Endodermal cell (in vitro differentiated cells): Measurements from ENCODE around the gene GRIA4. TPM values are rescaled to one million over a fixed set of nuclear protein-coding genes. Genes with fewer than 3 reads are reported as not detected.

ENCODE experiments used
- DNase-seq: peaks from one replicate; pipeline ENCODE4 v3.0.0-alpha.2; 2017
- H3K27ac ChIP-seq: 2 replicates; pipeline ENCODE4 v1.5.1; 2013; ENCODE audit warnings: mild to moderate bottlenecking, low read depth, low read length, moderate library complexity
- H3K27me3 ChIP-seq: 2 replicates; pipeline ENCODE4 v1.6.1; 2013; ENCODE audit warnings: mild to moderate bottlenecking, low read length, moderate library complexity; ENCODE audit not compliant: insufficient read depth, control insufficient read depth, poor library complexity, severe bottlenecking
- H3K36me3 ChIP-seq: 2 replicates; pipeline ENCODE4 v1.7.0; 2013; ENCODE audit warnings: mild to moderate bottlenecking, low read length, moderate library complexity; ENCODE audit not compliant: control insufficient read depth, insufficient read depth
- H3K4me1 ChIP-seq: one replicate; pipeline ENCODE4 v1.7.0; 2013; ENCODE audit warnings: low read length; ENCODE audit not compliant: control insufficient read depth, insufficient read depth
- H3K4me3 ChIP-seq: 2 replicates; pipeline ENCODE4 v1.5.1; 2013; ENCODE audit warnings: mild to moderate bottlenecking, low read length, moderate library complexity
- H3K9ac ChIP-seq: 2 replicates; pipeline ENCODE4 v1.6.1; 2013; ENCODE audit warnings: mild to moderate bottlenecking, low read length, moderate library complexity; ENCODE audit not compliant: poor library complexity, severe bottlenecking; ENCODE audit errors: extremely low read depth
- H3K9me3 ChIP-seq: 2 replicates; pipeline ENCODE4 v1.6.1; 2013; ENCODE audit warnings: mild to moderate bottlenecking, low read length, moderate library complexity; ENCODE audit not compliant: control insufficient read depth
- H3K27ac Mint-ChIP-seq: 2 replicates; pipeline ENCODE4 v1.8.0; 2020; ENCODE audit warnings: mixed read lengths
- H3K27me3 Mint-ChIP-seq: 2 replicates; pipeline ENCODE4 v1.8.0; 2021; ENCODE audit warnings: mild to moderate bottlenecking, mixed read lengths; ENCODE audit not compliant: insufficient read depth
- H3K36me3 Mint-ChIP-seq: 2 replicates; pipeline ENCODE4 v1.8.0; 2020; ENCODE audit warnings: low read depth, mixed read lengths
- H3K4me1 Mint-ChIP-seq: 2 replicates; pipeline ENCODE4 v1.8.0; 2020; ENCODE audit warnings: mixed read lengths
- H3K4me3 Mint-ChIP-seq: 2 replicates; pipeline ENCODE4 v1.8.0; 2020; ENCODE audit warnings: mild to moderate bottlenecking, moderate library complexity, mixed read lengths
- H3K9me3 Mint-ChIP-seq: 2 replicates; pipeline ENCODE4 v1.8.0; 2020; ENCODE audit warnings: mild to moderate bottlenecking, mixed read lengths
- WGBS, 2 experiments: methylation state at CpG; one replicate each; pipeline versions ENCODE4 v1.1.5 to v1.1.7; 2013; ENCODE audit warnings: missing lambda C conversion rate in 2 of 2, mixed read lengths in 1 of 2; ENCODE audit not compliant: insufficient coverage in 1 of 2, insufficient read length in 1 of 2; 5-methylcytosine and 5-hydroxymethylcytosine counted together
- total RNA-seq, 2 donors: library from RNA; stranded (reverse); fragmentation: NEBNext Ultra II Directional in 1 of 2; extraction: Animal tissue kit (Norgen Biotek cat#: 25700) in 1 of 2; gene quantifications; 2 replicates in 1 of 2; 3 replicates in 1 of 2; pipeline ENCODE4 v1.2.1, GENCODE V29; 2021
- TF ChIP-seq, protein P1 (sequence below): fragments of 200-600 bp; sonication (generic); conservative IDR thresholded peaks from 2 replicates; pipeline ENCODE4 v1.5.0; 2021; ENCODE audit warnings: antibody characterized with exemption, mild to moderate bottlenecking

GRIA4 gene
- total RNA-seq, 2 donors from 2014 or later: 0.18 to 0.37 TPM

DNA sequence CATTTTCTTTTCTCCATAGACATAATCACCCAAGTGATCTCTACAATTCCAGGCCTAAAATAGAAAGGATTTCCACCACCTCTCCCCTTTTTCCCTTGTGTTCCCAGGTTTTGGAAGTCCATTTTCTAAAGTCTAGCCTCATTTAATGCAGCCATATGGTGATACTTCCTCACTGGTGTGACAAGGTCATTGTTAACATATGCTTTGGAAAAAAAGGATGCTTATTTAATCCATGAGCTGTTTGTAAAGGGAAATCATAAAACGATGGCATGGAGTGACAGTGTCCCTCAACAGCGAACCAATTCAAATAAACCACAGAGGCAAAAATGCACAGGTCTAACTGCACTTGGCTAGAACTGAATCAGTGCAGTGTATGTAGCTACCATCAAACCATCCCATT lies 26.6 kb downstream of the GRIA4 start:
- Mint-ChIP-seq H3K36me3 (no peaks in the 10 kb centered on the region), H3K27ac (no peak overlapping the region)

DNA sequence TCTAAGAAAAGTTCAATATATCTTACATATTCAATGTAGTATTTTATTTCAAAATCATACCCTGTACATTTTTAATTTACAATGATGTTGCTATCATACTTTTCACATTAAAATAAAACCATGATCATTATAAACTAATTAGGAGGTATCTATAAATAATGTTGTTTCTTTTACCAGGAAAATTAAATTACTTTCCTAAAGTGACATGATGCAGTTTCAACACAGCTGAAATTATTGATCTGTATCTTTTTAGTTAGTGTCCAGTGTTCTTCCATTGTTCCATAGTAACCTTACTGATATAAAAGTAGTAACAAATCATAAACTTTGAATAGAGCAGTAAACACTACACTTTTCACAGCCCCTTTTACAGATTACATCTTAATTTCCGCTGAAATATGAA lies 29.7 kb downstream of the GRIA4 start:
- Histone ChIP-seq H3K4me3 (no peak overlapping the region), H3K27ac (no peak overlapping the region), H3K9me3 (no peaks in the 10 kb centered on the region), H3K27me3 (no peaks in the 10 kb centered on the region), H3K9ac (no peak overlapping the region), H3K4me1 (no peaks in the 10 kb centered on the region), H3K36me3 (no peaks in the 10 kb centered on the region)
- TF ChIP-seq, protein P1, sequence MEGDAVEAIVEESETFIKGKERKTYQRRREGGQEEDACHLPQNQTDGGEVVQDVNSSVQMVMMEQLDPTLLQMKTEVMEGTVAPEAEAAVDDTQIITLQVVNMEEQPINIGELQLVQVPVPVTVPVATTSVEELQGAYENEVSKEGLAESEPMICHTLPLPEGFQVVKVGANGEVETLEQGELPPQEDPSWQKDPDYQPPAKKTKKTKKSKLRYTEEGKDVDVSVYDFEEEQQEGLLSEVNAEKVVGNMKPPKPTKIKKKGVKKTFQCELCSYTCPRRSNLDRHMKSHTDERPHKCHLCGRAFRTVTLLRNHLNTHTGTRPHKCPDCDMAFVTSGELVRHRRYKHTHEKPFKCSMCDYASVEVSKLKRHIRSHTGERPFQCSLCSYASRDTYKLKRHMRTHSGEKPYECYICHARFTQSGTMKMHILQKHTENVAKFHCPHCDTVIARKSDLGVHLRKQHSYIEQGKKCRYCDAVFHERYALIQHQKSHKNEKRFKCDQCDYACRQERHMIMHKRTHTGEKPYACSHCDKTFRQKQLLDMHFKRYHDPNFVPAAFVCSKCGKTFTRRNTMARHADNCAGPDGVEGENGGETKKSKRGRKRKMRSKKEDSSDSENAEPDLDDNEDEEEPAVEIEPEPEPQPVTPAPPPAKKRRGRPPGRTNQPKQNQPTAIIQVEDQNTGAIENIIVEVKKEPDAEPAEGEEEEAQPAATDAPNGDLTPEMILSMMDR: no peak
- 80% methylated on average over 1 of the region's 1 CpG; no CpG with 5 or more reads in 1 of the 2 experiments for WGBS, 2 experiments
- Mint-ChIP-seq H3K9me3 (no peaks in the 10 kb centered on the region), H3K27me3 (no peaks in the 10 kb centered on the region), H3K4me1 (peaks cover 4% of the 10 kb centered on the region), H3K36me3 (no peaks in the 10 kb centered on the region), H3K27ac (no peak overlapping the region), H3K4me3 (no peak overlapping the region)
- no peak for DNase-seq

More for the DNA sequence above, 26.6 kb downstream of the GRIA4 start:
- TF ChIP-seq, protein P1: no peak
- no peaks in the 10 kb centered on the region for H3K4me1 ChIP-seq
- peaks cover 4% of the 10 kb centered on the region for H3K4me1 Mint-ChIP-seq
- no peaks in the 10 kb centered on the region for H3K9me3 Mint-ChIP-seq
- H3K4me3 Mint-ChIP-seq: no peak overlapping the region
- H3K9ac ChIP-seq: no peak overlapping the region
- DNase-seq: no peak
- no peaks in the 10 kb centered on the region for H3K27me3 ChIP-seq
- no peaks in the 10 kb centered on the region for H3K27me3 Mint-ChIP-seq
- H3K27ac ChIP-seq: no peak overlapping the region
- WGBS, 2 experiments: 62 to 67% methylated on average over 2 of the region's 2 CpGs
- no peaks in the 10 kb centered on the region for H3K36me3 ChIP-seq
- H3K4me3 ChIP-seq: no peak overlapping the region
- H3K9me3 ChIP-seq: no peaks in the 10 kb centered on the region

DNA sequence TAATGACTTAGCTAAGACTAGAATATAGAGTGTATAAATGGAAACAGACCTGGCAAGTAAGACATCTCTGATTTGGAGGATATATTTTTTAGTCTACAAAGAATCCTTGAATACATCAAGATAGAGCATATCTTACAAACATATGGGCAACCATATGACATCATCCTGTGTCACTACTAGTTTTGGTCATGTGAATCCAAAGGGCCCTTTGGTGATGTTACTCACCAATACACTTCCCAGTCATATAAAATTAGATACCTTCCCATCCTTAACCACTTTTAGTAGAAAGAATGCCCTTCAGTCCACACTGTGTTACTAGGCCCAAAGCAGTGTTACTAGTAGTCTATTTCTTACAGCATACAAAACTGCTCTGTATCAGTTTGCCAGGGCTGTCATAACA lies 31.6 kb downstream of the GRIA4 start:
- no peaks in the 10 kb centered on the region for H3K9me3 ChIP-seq
- Mint-ChIP-seq H3K4me3 (no peak overlapping the region), H3K27me3 (no peaks in the 10 kb centered on the region), H3K4me1 (peaks cover 4% of the 10 kb centered on the region), H3K9me3 (no peaks in the 10 kb centered on the region), H3K36me3 (no peaks in the 10 kb centered on the region), H3K27ac (no peak overlapping the region)
- TF ChIP-seq, protein P1: no peak
- H3K4me3 ChIP-seq: no peak overlapping the region
- no peaks in the 10 kb centered on the region for H3K4me1 ChIP-seq
- H3K27me3 ChIP-seq: no peaks in the 10 kb centered on the region
- no peak for DNase-seq
- H3K9ac ChIP-seq: no peak overlapping the region
- no peaks in the 10 kb centered on the region for H3K36me3 ChIP-seq
- H3K27ac ChIP-seq: no peak overlapping the region
